Spleen (tissue), 7 donors: ENCODE data around the gene EGFLAM.

Experiments
- POLR2AphosphoS5 ChIP-seq, 3 donors: sonication (generic); formaldehyde crosslinking; IDR thresholded peaks; one replicate each; pipeline ENCODE4 v1.5.1; 2017; ENCODE audit warnings: antibody characterized with exemption in 3 of 3
- TF ChIP-seq, protein P1 (sequence below), 11 experiments: fragments of 200-600 bp in 7 of 11; fragments of 450-650 bp in 4 of 11; sonication (generic) in 4 of 11; IDR thresholded peaks in 8 of 11; conservative IDR thresholded peaks in 3 of 11; 1 replicate in 7 of 11; 2 replicates in 4 of 11; pipeline versions ENCODE4 v1.4.0 to v1.8.0; 2016 to 2021; ENCODE audit warnings: antibody characterized with exemption in 11 of 11, inconsistent platforms in 4 of 11, mild to moderate bottlenecking in 1 of 11
- donor health status: DM: no; HTN: no; CAD: no; lungs with moderate emphysema.
- donor health status: DM: no; HTN: no; CAD: no.
- donor health status: DM: no; HTN: no; CAD: no.

DNA sequence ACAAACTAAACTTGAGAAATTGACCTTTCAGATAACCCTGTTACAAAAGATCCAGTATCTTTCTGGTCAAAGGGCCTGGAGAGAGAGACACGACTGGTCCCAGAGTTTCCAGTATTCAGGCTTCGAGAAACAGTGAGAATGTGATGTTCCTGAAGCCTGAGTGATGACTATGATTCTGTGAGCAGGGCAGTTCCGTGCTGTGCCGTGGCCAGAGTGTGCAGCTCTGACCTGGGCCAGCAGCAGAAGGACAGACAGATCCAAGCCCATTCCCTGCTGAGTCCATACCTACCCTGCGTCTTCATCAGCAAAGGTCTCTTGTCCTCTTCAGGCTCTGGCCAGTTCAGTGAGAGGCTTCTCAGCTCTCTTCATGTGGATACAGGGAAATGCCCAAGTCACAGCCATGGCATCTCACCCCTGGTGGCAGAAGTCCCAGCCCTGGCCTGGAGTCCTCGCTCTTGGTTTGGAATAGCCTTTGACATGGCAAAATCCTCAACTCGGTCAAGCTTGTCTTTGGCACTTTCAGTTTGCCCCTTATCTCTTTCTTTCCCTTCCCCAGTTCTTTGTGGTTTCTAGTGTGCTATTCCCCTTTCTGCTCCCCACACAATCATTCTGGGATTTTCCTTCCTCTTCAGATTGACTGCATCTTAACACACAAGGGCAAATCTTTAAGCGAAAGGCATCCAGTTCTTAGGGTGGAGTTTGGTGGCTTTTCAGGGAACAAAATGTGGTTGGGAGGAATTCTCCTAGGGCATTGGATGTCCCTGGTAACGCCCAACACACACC lies 190.4 kb downstream of the EGFLAM start:
- TF ChIP-seq, protein P1, sequence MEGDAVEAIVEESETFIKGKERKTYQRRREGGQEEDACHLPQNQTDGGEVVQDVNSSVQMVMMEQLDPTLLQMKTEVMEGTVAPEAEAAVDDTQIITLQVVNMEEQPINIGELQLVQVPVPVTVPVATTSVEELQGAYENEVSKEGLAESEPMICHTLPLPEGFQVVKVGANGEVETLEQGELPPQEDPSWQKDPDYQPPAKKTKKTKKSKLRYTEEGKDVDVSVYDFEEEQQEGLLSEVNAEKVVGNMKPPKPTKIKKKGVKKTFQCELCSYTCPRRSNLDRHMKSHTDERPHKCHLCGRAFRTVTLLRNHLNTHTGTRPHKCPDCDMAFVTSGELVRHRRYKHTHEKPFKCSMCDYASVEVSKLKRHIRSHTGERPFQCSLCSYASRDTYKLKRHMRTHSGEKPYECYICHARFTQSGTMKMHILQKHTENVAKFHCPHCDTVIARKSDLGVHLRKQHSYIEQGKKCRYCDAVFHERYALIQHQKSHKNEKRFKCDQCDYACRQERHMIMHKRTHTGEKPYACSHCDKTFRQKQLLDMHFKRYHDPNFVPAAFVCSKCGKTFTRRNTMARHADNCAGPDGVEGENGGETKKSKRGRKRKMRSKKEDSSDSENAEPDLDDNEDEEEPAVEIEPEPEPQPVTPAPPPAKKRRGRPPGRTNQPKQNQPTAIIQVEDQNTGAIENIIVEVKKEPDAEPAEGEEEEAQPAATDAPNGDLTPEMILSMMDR (IDR thresholded peaks at IDR 0.05 in 8 of 11, conservative IDR thresholded peaks at IDR 0.05 in 3 of 11) = no peak
- TF ChIP-seq POLR2AphosphoS5 (IDR thresholded peaks at IDR 0.05) = no peak
